Stimulated activated CD4-positive, alpha-beta T cell treated with anti-CD3 and anti-CD28 coated beads, Interleukin-15, amount 100 ng/mL, for 48 hours (primary cell): Measurements from ENCODE around the gene NAGLU.

ENCODE experiments used
- DNase-seq, 2 donors: peaks; one replicate each; pipeline ENCODE4 v3.0.0-alpha.2; 2020; ENCODE audit warnings: low read depth in 2 of 2

Gene NAGLU

GRCh38 chr17:42536048-42536371 lies at the start of gene NAGLU:
Gene NAGLU (plus strand): TSS chr17:42536241. CDS start chr17:42536273, 32 bp downstream.
- DNase-seq, result peak; percentile 75 to 85

- DNase-seq, result no peak
Measured at GRCh38 chr17:42488032-42488431, 48.0 kb upstream of the NAGLU start.

GRCh38 chr17:42493319-42493718 lies 42.7 kb upstream of the NAGLU start:
- no peak for DNase-seq

GRCh38 chr17:42494673-42495072 lies 41.4 kb upstream of the NAGLU start:
- DNase-seq, result no peak

GRCh38 chr17:42498828-42499227 lies 37.2 kb upstream of the NAGLU start:
- no peak for DNase-seq

GRCh38 chr17:42502091-42502490 lies 34.0 kb upstream of the NAGLU start:
- no peak for DNase-seq

- DNase-seq, result no peak
Measured at GRCh38 chr17:42502926-42503325, 33.1 kb upstream of the NAGLU start.

GRCh38 chr17:42507671-42508070 lies 28.4 kb upstream of the NAGLU start:
- DNase-seq, result no peak

GRCh38 chr17:42508426-42509165 lies 27.4 kb upstream of the NAGLU start:
- no peak for DNase-seq

GRCh38 chr17:42509409-42509808 lies 26.6 kb upstream of the NAGLU start:
- no peak for DNase-seq

- DNase-seq, result no peak
Measured at GRCh38 chr17:42509841-42510240, 26.2 kb upstream of the NAGLU start.

GRCh38 chr17:42512246-42512645 lies 23.8 kb upstream of the NAGLU start:
- no peak for DNase-seq

GRCh38 chr17:42512733-42513251 lies 23.2 kb upstream of the NAGLU start:
- DNase-seq, result no peak

- DNase-seq, result no peak
Measured at GRCh38 chr17:42513686-42514085, 22.4 kb upstream of the NAGLU start.

GRCh38 chr17:42514279-42514678 lies 21.8 kb upstream of the NAGLU start:
- DNase-seq, result no peak

- no peak for DNase-seq
Measured at GRCh38 chr17:42514867-42515266, 21.2 kb upstream of the NAGLU start.

- peak; percentile 58 to 74 for DNase-seq
Measured at GRCh38 chr17:42517516-42517915, 18.5 kb upstream of the NAGLU start.

GRCh38 chr17:42518046-42518754 lies 17.8 kb upstream of the NAGLU start:
- DNase-seq, result no peak

- DNase-seq, result no peak
Measured at GRCh38 chr17:42518755-42519545, 17.1 kb upstream of the NAGLU start.

GRCh38 chr17:42519546-42520491 lies 16.2 kb upstream of the NAGLU start:
- DNase-seq, result no peak

- DNase-seq, result no peak
Measured at GRCh38 chr17:42520540-42520951, 15.5 kb upstream of the NAGLU start.
